HEK293 (cell line): ENCODE results near the gene KCNIP4.

ENCODE experiments used
- CTCF ChIA-PET: fragments of 350-600 bp; formaldehyde crosslinking; extraction: SDS; loops from one replicate; lab custom pipeline; 2021; ENCODE audit warnings: antibody characterized with exemption; lab: Yijun Ruan, JAX
- POLR2A ChIA-PET: fragments of 300-600 bp; formaldehyde crosslinking; extraction: SDS; loops from one replicate; lab custom pipeline; 2020; ENCODE audit warnings: antibody characterized with exemption, inconsistent platforms; lab: Yijun Ruan, JAX
- H3K27ac ChIP-seq: fragments of 200-500 bp; sonication (Bioruptor generic); 2 replicates; pipeline ENCODE4 v1.5.1; 2014; ENCODE audit warnings: low read depth, low read length, control low read depth, inconsistent platforms; ENCODE audit errors: extremely low read depth
- H3K36me3 ChIP-seq, 2 experiments: fragments of 200-500 bp in 1 of 2; sonication (Bioruptor generic) in 1 of 2; 1 replicate in 1 of 2; 2 replicates in 1 of 2; pipeline ENCODE4 v1.5.1; 2014 to 2017; ENCODE audit warnings: inconsistent platforms in 2 of 2, low read length in 2 of 2; ENCODE audit not compliant: control insufficient read depth in 2 of 2, insufficient read depth in 1 of 2
- H3K4me1 ChIP-seq: fragments of 200-500 bp; sonication (Bioruptor generic); 2 replicates; pipeline ENCODE4 v1.5.1; 2014; ENCODE audit warnings: mild to moderate bottlenecking, low read length, inconsistent platforms; ENCODE audit not compliant: control insufficient read depth, insufficient read depth
- H3K4me3 ChIP-seq: 2 replicates; pipeline ENCODE4 v1.5.1; 2011; ENCODE audit warnings: low read depth, mild to moderate bottlenecking, control low read depth, low read length, moderate library complexity
- H3K9me3 ChIP-seq: fragments of 200-500 bp; sonication (Bioruptor generic); 2 replicates; pipeline ENCODE4 v1.5.1; 2014; ENCODE audit warnings: low read depth, low read length, inconsistent platforms; ENCODE audit not compliant: control insufficient read depth, insufficient read depth
- BCL11A ChIP-seq: fragments of 450-650 bp; formaldehyde crosslinking; IDR thresholded peaks from 2 replicates; pipeline ENCODE4 v1.5.1; 2016; ENCODE audit warnings: low read depth, missing biosample characterization, missing genetic modification characterization
- HOXC10 ChIP-seq: sonication (generic); formaldehyde crosslinking; IDR thresholded peaks from 2 replicates; pipeline ENCODE4 v1.8.1; 2023; ENCODE audit warnings: mild to moderate bottlenecking, missing genetic modification reagents
- SP3 ChIP-seq: fragments of 450-650 bp; formaldehyde crosslinking; IDR thresholded peaks from 2 replicates; pipeline ENCODE4 v1.5.1; 2016; ENCODE audit warnings: missing biosample characterization, missing genetic modification characterization
- TRIM28 ChIP-seq: IDR thresholded peaks from 2 replicates; pipeline ENCODE4 v1.6.1; 2011; ENCODE audit warnings: low read length, control low read depth, borderline replicate concordance
- YY2 ChIP-seq: fragments of 450-650 bp; formaldehyde crosslinking; IDR thresholded peaks from 2 replicates; pipeline ENCODE4 v1.5.1; 2016; ENCODE audit warnings: missing biosample characterization, missing genetic modification characterization
- ZNF112 ChIP-seq: fragments of 450-650 bp; formaldehyde crosslinking; IDR thresholded peaks from 2 replicates; pipeline ENCODE4 v1.5.0; 2017; ENCODE audit warnings: missing biosample characterization, missing genetic modification characterization
- ZNF133 ChIP-seq: fragments of 450-650 bp; formaldehyde crosslinking; IDR thresholded peaks from 2 replicates; pipeline ENCODE4 v1.5.1; 2016; ENCODE audit warnings: missing biosample characterization, missing genetic modification characterization
- ZNF214 ChIP-seq: fragments of 450-650 bp; formaldehyde crosslinking; IDR thresholded peaks from 2 replicates; pipeline ENCODE4 v1.5.1; 2017; ENCODE audit warnings: missing biosample characterization, mild to moderate bottlenecking, missing genetic modification characterization, borderline replicate concordance
- ZNF223 ChIP-seq: fragments of 450-650 bp; formaldehyde crosslinking; IDR thresholded peaks from 2 replicates; pipeline ENCODE4 v1.5.1; 2016; ENCODE audit warnings: missing biosample characterization, missing genetic modification characterization
- ZNF292 ChIP-seq: fragments of 450-650 bp; formaldehyde crosslinking; IDR thresholded peaks from 2 replicates; pipeline ENCODE4 v1.5.1; 2016; ENCODE audit warnings: low read depth, missing biosample characterization, missing genetic modification characterization, borderline replicate concordance
- ZNF324 ChIP-seq: fragments of 450-650 bp; formaldehyde crosslinking; IDR thresholded peaks from 2 replicates; pipeline ENCODE4 v1.5.1; 2016; ENCODE audit warnings: missing biosample characterization, missing genetic modification characterization
- ZNF350 ChIP-seq: fragments of 450-650 bp; formaldehyde crosslinking; IDR thresholded peaks from 2 replicates; pipeline ENCODE4 v1.5.0; 2017; ENCODE audit warnings: missing biosample characterization, mild to moderate bottlenecking, missing genetic modification characterization
- ZNF549 ChIP-seq: fragments of 450-650 bp; IDR thresholded peaks from 2 replicates; pipeline ENCODE4 v1.5.1; 2018; ENCODE audit warnings: missing biosample characterization, missing genetic modification characterization, mild to moderate bottlenecking, inconsistent platforms, moderate library complexity
- ZNF623 ChIP-seq: fragments of 450-650 bp; formaldehyde crosslinking; IDR thresholded peaks from 2 replicates; pipeline ENCODE4 v1.5.1; 2016; ENCODE audit warnings: missing biosample characterization, missing genetic modification characterization
- TF ChIP-seq, protein P1 (sequence below): fragments of 450-650 bp; formaldehyde crosslinking; IDR thresholded peaks from 2 replicates; pipeline ENCODE4 v1.5.1; 2016; ENCODE audit warnings: missing biosample characterization, missing genetic modification characterization
- TF ChIP-seq, protein P2 (sequence below): fragments of 450-650 bp; formaldehyde crosslinking; IDR thresholded peaks from 2 replicates; pipeline ENCODE4 v1.5.1; 2017; ENCODE audit warnings: missing biosample characterization, missing genetic modification characterization
- TF ChIP-seq, protein P3 (sequence below): fragments of 450-650 bp; formaldehyde crosslinking; IDR thresholded peaks from 2 replicates; pipeline ENCODE4 v1.5.1; 2016; ENCODE audit warnings: missing biosample characterization, missing genetic modification characterization
- TF ChIP-seq, protein P4 (sequence below): fragments of 450-650 bp; formaldehyde crosslinking; IDR thresholded peaks from 2 replicates; pipeline ENCODE4 v1.5.1; 2016; ENCODE audit warnings: missing biosample characterization, missing genetic modification characterization
- TF ChIP-seq, protein P5 (sequence below): fragments of 450-650 bp; formaldehyde crosslinking; IDR thresholded peaks from 2 replicates; pipeline ENCODE4 v1.5.1; 2016; ENCODE audit warnings: missing biosample characterization, missing genetic modification characterization

Gene KCNIP4

DNA sequence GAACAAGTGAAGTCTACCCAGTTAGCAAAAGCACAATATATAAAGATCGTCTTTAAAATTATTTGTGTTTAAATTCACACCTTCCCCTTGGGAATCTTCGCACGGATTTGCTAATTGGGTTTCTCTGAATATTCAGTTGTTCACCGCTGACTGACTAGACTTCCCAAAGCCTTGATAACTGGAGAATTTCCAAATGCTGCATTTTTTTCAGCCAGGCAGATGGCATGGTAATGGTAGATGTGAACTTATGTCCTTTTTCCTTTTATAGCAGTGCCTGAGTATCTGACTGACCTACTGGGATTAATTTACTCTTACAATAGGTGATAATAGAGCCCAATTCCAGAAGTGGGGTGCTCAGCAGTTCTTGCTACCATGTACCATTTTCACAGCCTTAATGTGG lies 700.2 kb downstream of the KCNIP4 start (continued):
- TF ChIP-seq, protein P1, sequence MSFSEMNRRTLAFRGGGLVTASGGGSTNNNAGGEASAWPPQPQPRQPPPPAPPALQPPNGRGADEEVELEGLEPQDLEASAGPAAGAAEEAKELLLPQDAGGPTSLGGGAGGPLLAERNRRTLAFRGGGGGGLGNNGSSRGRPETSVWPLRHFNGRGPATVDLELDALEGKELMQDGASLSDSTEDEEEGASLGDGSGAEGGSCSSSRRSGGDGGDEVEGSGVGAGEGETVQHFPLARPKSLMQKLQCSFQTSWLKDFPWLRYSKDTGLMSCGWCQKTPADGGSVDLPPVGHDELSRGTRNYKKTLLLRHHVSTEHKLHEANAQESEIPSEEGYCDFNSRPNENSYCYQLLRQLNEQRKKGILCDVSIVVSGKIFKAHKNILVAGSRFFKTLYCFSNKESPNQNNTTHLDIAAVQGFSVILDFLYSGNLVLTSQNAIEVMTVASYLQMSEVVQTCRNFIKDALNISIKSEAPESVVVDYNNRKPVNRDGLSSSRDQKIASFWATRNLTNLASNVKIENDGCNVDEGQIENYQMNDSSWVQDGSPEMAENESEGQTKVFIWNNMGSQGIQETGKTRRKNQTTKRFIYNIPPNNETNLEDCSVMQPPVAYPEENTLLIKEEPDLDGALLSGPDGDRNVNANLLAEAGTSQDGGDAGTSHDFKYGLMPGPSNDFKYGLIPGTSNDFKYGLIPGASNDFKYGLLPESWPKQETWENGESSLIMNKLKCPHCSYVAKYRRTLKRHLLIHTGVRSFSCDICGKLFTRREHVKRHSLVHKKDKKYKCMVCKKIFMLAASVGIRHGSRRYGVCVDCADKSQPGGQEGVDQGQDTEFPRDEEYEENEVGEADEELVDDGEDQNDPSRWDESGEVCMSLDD: no peak
- TF ChIP-seq ZNF133 (tag by site-specific recombination) (no peak), SP3 (no peak), ZNF549 (tag by site-specific recombination) (no peak), ZNF112 (no peak), ZNF324 (tag by site-specific recombination) (no peak)
- TF ChIP-seq, all 188 proteins: peak for 0

DNA sequence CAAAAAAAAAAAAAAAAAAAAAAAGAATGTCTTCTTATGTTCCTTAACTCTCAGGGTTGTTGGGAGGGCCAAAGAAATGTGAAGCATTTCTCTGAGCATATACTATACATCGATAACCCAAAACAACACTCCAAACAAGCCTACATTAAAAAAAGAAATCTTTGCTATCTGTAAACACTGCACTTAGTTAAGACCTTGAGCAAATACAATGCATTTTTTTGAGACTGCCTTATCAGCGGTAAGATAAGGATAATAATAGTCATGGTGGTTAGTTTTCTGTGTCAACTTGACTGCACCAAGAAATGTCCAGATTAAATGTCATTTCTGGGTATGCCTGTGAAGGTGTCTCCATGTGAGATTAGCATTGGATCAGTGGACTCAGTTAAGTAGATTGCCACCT lies 706.4 kb downstream of the KCNIP4 start:
- TF ChIP-seq, protein P2, sequence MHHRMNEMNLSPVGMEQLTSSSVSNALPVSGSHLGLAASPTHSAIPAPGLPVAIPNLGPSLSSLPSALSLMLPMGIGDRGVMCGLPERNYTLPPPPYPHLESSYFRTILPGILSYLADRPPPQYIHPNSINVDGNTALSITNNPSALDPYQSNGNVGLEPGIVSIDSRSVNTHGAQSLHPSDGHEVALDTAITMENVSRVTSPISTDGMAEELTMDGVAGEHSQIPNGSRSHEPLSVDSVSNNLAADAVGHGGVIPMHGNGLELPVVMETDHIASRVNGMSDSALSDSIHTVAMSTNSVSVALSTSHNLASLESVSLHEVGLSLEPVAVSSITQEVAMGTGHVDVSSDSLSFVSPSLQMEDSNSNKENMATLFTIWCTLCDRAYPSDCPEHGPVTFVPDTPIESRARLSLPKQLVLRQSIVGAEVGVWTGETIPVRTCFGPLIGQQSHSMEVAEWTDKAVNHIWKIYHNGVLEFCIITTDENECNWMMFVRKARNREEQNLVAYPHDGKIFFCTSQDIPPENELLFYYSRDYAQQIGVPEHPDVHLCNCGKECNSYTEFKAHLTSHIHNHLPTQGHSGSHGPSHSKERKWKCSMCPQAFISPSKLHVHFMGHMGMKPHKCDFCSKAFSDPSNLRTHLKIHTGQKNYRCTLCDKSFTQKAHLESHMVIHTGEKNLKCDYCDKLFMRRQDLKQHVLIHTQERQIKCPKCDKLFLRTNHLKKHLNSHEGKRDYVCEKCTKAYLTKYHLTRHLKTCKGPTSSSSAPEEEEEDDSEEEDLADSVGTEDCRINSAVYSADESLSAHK (tag by site-specific recombination): no peak
- TF ChIP-seq ZNF223 (tag by site-specific recombination) (no peak), YY2 (tag by site-specific recombination) (no peak), ZNF214 (no peak), ZNF350 (tag by site-specific recombination) (no peak), ZNF292 (tag by site-specific recombination) (no peak), TRIM28 (no peak), HOXC10 (CRISPR knock-in tag) (no peak), ZNF623 (no peak), BCL11A (tag by site-specific recombination) (no peak)
- TF ChIP-seq, protein P3, sequence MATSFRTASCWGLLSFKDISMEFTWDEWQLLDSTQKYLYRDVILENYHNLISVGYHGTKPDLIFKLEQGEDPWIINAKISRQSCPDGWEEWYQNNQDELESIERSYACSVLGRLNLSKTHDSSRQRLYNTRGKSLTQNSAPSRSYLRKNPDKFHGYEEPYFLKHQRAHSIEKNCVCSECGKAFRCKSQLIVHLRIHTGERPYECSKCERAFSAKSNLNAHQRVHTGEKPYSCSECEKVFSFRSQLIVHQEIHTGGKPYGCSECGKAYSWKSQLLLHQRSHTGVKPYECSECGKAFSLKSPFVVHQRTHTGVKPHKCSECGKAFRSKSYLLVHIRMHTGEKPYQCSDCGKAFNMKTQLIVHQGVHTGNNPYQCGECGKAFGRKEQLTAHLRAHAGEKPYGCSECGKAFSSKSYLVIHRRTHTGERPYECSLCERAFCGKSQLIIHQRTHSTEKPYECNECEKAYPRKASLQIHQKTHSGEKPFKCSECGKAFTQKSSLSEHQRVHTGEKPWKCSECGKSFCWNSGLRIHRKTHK (tag by site-specific recombination): no peak
- TF ChIP-seq, protein P4, sequence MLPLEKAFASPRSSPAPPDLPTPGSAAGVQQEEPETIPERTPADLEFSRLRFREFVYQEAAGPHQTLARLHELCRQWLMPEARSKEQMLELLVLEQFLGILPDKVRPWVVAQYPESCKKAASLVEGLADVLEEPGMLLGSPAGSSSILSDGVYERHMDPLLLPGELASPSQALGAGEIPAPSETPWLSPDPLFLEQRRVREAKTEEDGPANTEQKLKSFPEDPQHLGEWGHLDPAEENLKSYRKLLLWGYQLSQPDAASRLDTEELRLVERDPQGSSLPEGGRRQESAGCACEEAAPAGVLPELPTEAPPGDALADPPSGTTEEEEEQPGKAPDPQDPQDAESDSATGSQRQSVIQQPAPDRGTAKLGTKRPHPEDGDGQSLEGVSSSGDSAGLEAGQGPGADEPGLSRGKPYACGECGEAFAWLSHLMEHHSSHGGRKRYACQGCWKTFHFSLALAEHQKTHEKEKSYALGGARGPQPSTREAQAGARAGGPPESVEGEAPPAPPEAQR (tag by site-specific recombination): no peak
- TF ChIP-seq, protein P5, sequence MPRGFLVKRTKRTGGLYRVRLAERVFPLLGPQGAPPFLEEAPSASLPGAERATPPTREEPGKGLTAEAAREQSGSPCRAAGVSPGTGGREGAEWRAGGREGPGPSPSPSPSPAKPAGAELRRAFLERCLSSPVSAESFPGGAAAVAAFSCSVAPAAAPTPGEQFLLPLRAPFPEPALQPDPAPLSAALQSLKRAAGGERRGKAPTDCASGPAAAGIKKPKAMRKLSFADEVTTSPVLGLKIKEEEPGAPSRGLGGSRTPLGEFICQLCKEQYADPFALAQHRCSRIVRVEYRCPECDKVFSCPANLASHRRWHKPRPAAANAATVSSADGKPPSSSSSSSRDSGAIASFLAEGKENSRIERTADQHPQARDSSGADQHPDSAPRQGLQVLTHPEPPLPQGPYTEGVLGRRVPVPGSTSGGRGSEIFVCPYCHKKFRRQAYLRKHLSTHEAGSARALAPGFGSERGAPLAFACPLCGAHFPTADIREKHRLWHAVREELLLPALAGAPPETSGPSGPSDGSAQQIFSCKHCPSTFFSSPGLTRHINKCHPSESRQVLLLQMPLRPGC: no peak
- Histone ChIP-seq H3K4me3 (no peak overlapping the region), H3K36me3 (no peaks in the 10 kb centered on the region), H3K9me3 (no peaks in the 10 kb centered on the region), H3K4me1 (no peaks in the 10 kb centered on the region), H3K27ac (no peak overlapping the region)
- ChIA-PET CTCF (no interaction called here), POLR2A (no interaction called here)
